WTC11 (cell line): ENCODE measurements around the gene ANO7.

Experiments used
- ATF1 ChIP-seq: sonication (generic); formaldehyde crosslinking; IDR thresholded peaks from 2 replicates; pipeline ENCODE4 v1.8.1; 2023; ENCODE audit warnings: mild to moderate bottlenecking, moderate library complexity, missing genetic modification reagents
- CTCF ChIP-seq: fragments of 200-600 bp; IDR thresholded peaks from 2 replicates; pipeline ENCODE4 v1.8.0; 2022; ENCODE audit warnings: antibody characterized with exemption
- ETV6 ChIP-seq: sonication (generic); formaldehyde crosslinking; IDR thresholded peaks from 2 replicates; pipeline ENCODE4 v1.8.1; 2022; ENCODE audit warnings: mild to moderate bottlenecking, missing genetic modification reagents
- IRF1 ChIP-seq: sonication (generic); formaldehyde crosslinking; IDR thresholded peaks from 2 replicates; pipeline ENCODE4 v1.8.0; 2023; ENCODE audit warnings: missing genetic modification reagents
- JUN ChIP-seq: sonication (generic); formaldehyde crosslinking; IDR thresholded peaks from 2 replicates; pipeline ENCODE4 v1.8.0; 2023; ENCODE audit warnings: mild to moderate bottlenecking, missing genetic modification reagents
- NFYB ChIP-seq: sonication (generic); formaldehyde crosslinking; conservative IDR thresholded peaks from 2 replicates; pipeline ENCODE4 v1.8.0; 2022; ENCODE audit warnings: low read depth, missing genetic modification reagents
- PREB ChIP-seq: sonication (generic); formaldehyde crosslinking; IDR thresholded peaks from 2 replicates; pipeline ENCODE4 v1.8.1; 2022; ENCODE audit warnings: mild to moderate bottlenecking, missing genetic modification reagents, moderate library complexity, borderline replicate concordance
- STAT6 ChIP-seq: sonication (generic); formaldehyde crosslinking; conservative IDR thresholded peaks from 2 replicates; pipeline ENCODE4 v1.8.1; 2023; ENCODE audit warnings: mild to moderate bottlenecking, low read depth, missing genetic modification reagents, moderate library complexity

GRCh38 chr2:241202681-241203080 is 14.2 kb downstream of the ANO7 start:
- TF ChIP-seq CTCF, result no peak
- TF ChIP-seq PREB (CRISPR knock-in tag), result no peak
- TF ChIP-seq ATF1, result no peak
- TF ChIP-seq STAT6 (CRISPR knock-in tag), result no peak
- no peak for TF ChIP-seq IRF1 (CRISPR knock-in tag)
- TF ChIP-seq ETV6 (CRISPR knock-in tag), result no peak
- no peak for TF ChIP-seq JUN
- no peak for TF ChIP-seq NFYB (CRISPR knock-in tag)
